C4-2B (cell line): ENCODE measurements around the gene ARFGAP1.

Experiments used
- ZFX ChIP-seq: fragments of 450-650 bp; IDR thresholded peaks from 2 replicates; pipeline ENCODE4 v1.6.1; 2017
- TF ChIP-seq, protein P1 (sequence below): fragments of 450-650 bp; conservative IDR thresholded peaks from 2 replicates; pipeline ENCODE4 v1.5.1; 2017; ENCODE audit warnings: mild to moderate bottlenecking

DNA sequence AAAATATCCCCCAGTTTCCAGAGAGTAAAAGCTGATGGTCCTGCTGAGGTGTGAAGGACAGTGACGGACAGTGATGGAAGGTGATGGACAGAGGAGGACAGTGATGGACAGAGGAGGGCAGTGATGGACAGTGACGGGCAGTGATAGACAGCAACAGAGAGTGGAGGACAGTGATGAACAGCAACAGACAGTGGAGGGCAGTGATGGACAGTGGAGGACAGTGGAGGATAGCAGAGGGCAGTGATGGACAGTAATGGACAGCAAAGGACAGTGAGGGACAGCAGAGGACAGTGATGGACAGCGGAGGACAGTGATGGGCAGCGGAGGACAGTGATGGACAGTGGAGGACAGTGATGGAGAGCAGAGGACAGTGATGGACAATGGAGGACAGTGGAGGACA lies 15.7 kb upstream of the ARFGAP1 start:
- TF ChIP-seq, protein P1, sequence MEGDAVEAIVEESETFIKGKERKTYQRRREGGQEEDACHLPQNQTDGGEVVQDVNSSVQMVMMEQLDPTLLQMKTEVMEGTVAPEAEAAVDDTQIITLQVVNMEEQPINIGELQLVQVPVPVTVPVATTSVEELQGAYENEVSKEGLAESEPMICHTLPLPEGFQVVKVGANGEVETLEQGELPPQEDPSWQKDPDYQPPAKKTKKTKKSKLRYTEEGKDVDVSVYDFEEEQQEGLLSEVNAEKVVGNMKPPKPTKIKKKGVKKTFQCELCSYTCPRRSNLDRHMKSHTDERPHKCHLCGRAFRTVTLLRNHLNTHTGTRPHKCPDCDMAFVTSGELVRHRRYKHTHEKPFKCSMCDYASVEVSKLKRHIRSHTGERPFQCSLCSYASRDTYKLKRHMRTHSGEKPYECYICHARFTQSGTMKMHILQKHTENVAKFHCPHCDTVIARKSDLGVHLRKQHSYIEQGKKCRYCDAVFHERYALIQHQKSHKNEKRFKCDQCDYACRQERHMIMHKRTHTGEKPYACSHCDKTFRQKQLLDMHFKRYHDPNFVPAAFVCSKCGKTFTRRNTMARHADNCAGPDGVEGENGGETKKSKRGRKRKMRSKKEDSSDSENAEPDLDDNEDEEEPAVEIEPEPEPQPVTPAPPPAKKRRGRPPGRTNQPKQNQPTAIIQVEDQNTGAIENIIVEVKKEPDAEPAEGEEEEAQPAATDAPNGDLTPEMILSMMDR = no peak
- no peak for TF ChIP-seq ZFX
